ENCODE data around the gene DHRS13. TPM values are rescaled to one million over a fixed set of nuclear protein-coding genes. Genes with fewer than 3 reads are reported as not detected.
A peak's percentile ranks its signal among the peaks of the same experiment; 100 is the strongest.

DHRS13 gene
- total RNA-seq, 3 donors from 2014 or later: 20.7 to 24.5 (median 21.8) TPM

GRCh38 chr17:28874750-28875149 lies 28.1 kb downstream of the DHRS13 start:
- DNase-seq (no peak), ATAC-seq (no peak)
- no peaks in the 10 kb centered on the region for H3K27me3 Mint-ChIP-seq (ENCODE audit: low read depth)
- H3K4me3 Mint-ChIP-seq: no peak overlapping the region
- peaks cover 9% of the 10 kb centered on the region for H3K36me3 Mint-ChIP-seq (ENCODE audit: insufficient read depth)
- H3K4me1 Mint-ChIP-seq (ENCODE audit: low read depth): peaks cover 31% of the 10 kb centered on the region
- no peaks in the 10 kb centered on the region for H3K9me3 Mint-ChIP-seq

GRCh38 chr17:28873839-28874238 lies 29.0 kb downstream of the DHRS13 start:
- no peak for ATAC-seq
- Mint-ChIP-seq H3K9me3 (no peaks in the 10 kb centered on the region), H3K4me1 (ENCODE audit: low read depth) (peaks cover 31% of the 10 kb centered on the region), H3K27me3 (ENCODE audit: low read depth) (no peaks in the 10 kb centered on the region), H3K4me3 (no peak overlapping the region), H3K36me3 (ENCODE audit: insufficient read depth) (peaks cover 5% of the 10 kb centered on the region)
- no peak for DNase-seq

- H3K36me3 Mint-ChIP-seq (ENCODE audit: insufficient read depth): no peaks in the 10 kb centered on the region
Measured at GRCh38 chr17:28871056-28871579, 31.8 kb downstream of the DHRS13 start.

GRCh38 chr17:28867276-28867675 lies 35.6 kb downstream of the DHRS13 start:
- Mint-ChIP-seq H3K36me3 (ENCODE audit: insufficient read depth) (no peaks in the 10 kb centered on the region), H3K4me1 (ENCODE audit: low read depth) (peaks cover 12% of the 10 kb centered on the region), H3K9me3 (no peaks in the 10 kb centered on the region), H3K4me3 (no peak overlapping the region), H3K27me3 (ENCODE audit: low read depth) (no peaks in the 10 kb centered on the region)
- DNase-seq (no peak), ATAC-seq (no peak)

More at GRCh38 chr17:28871056-28871579, 31.8 kb downstream of the DHRS13 start:
- ATAC-seq (peak; percentile 69 to 76), DNase-seq (no peak)
- Mint-ChIP-seq H3K9me3 (no peaks in the 10 kb centered on the region), H3K27me3 (ENCODE audit: low read depth) (no peaks in the 10 kb centered on the region), H3K4me3 (no peak overlapping the region), H3K4me1 (ENCODE audit: low read depth) (peaks cover 21% of the 10 kb centered on the region)

GRCh38 chr17:28865946-28866752 lies 36.7 kb downstream of the DHRS13 start:
- no peaks in the 10 kb centered on the region for H3K27me3 Mint-ChIP-seq (ENCODE audit: low read depth)
- peak in 1 of 2 donors; percentile 38 for ATAC-seq

GRCh38 chr17:28864991-28865849 lies 37.7 kb downstream of the DHRS13 start:
- ATAC-seq (no peak), DNase-seq (no peak)
- peaks cover 7% of the 10 kb centered on the region for H3K36me3 Mint-ChIP-seq (ENCODE audit: insufficient read depth)
- H3K4me1 Mint-ChIP-seq (ENCODE audit: low read depth): no peaks in the 10 kb centered on the region
- H3K9me3 Mint-ChIP-seq: no peaks in the 10 kb centered on the region
- no peak overlapping the region for H3K4me3 Mint-ChIP-seq
- H3K27me3 Mint-ChIP-seq (ENCODE audit: low read depth): no peaks in the 10 kb centered on the region

More at GRCh38 chr17:28865946-28866752, 36.7 kb downstream of the DHRS13 start:
- Mint-ChIP-seq H3K36me3 (ENCODE audit: insufficient read depth) (peaks cover 2% of the 10 kb centered on the region), H3K4me3 (no peak overlapping the region), H3K4me1 (ENCODE audit: low read depth) (peaks cover 5% of the 10 kb centered on the region), H3K9me3 (no peaks in the 10 kb centered on the region)
- DNase-seq: no peak

GRCh38 chr17:28863953-28864352 lies 38.9 kb downstream of the DHRS13 start:
- ATAC-seq (no peak), DNase-seq (no peak)
- H3K27me3 Mint-ChIP-seq (ENCODE audit: low read depth): no peaks in the 10 kb centered on the region
- peaks cover 11% of the 10 kb centered on the region for H3K36me3 Mint-ChIP-seq (ENCODE audit: insufficient read depth)
- no peaks in the 10 kb centered on the region for H3K9me3 Mint-ChIP-seq
- H3K4me1 Mint-ChIP-seq (ENCODE audit: low read depth): no peaks in the 10 kb centered on the region
- no peak overlapping the region for H3K4me3 Mint-ChIP-seq

- Mint-ChIP-seq H3K4me1 (ENCODE audit: low read depth) (peaks cover 7% of the 10 kb centered on the region), H3K27me3 (ENCODE audit: low read depth) (no peaks in the 10 kb centered on the region), H3K36me3 (ENCODE audit: insufficient read depth) (peaks cover 18% of the 10 kb centered on the region), H3K4me3 (no peak overlapping the region), H3K9me3 (no peaks in the 10 kb centered on the region)
- DNase-seq: no peak
- no peak for ATAC-seq
Measured at GRCh38 chr17:28862561-28862960, 40.3 kb downstream of the DHRS13 start.

- no peaks in the 10 kb centered on the region for H3K9me3 Mint-ChIP-seq
- no peak for DNase-seq
- H3K4me3 Mint-ChIP-seq: no peak overlapping the region
- peaks cover 18% of the 10 kb centered on the region for H3K36me3 Mint-ChIP-seq (ENCODE audit: insufficient read depth)
- peaks cover 7% of the 10 kb centered on the region for H3K4me1 Mint-ChIP-seq (ENCODE audit: low read depth)
- no peaks in the 10 kb centered on the region for H3K27me3 Mint-ChIP-seq (ENCODE audit: low read depth)
- no peak for ATAC-seq
Measured at GRCh38 chr17:28861393-28862203, 41.3 kb downstream of the DHRS13 start.

GRCh38 chr17:28860363-28860808 lies 42.5 kb downstream of the DHRS13 start:
- ATAC-seq (no peak), DNase-seq (no peak)
- H3K27me3 Mint-ChIP-seq (ENCODE audit: low read depth): no peaks in the 10 kb centered on the region
- H3K4me3 Mint-ChIP-seq: no peak overlapping the region
- H3K36me3 Mint-ChIP-seq (ENCODE audit: insufficient read depth): peaks cover 22% of the 10 kb centered on the region
- H3K9me3 Mint-ChIP-seq: no peaks in the 10 kb centered on the region
- peaks cover 12% of the 10 kb centered on the region for H3K4me1 Mint-ChIP-seq (ENCODE audit: low read depth)

GRCh38 chr17:28858801-28859355 lies 44.0 kb downstream of the DHRS13 start:
- Mint-ChIP-seq H3K9me3 (no peaks in the 10 kb centered on the region), H3K27me3 (ENCODE audit: low read depth) (no peaks in the 10 kb centered on the region), H3K4me1 (ENCODE audit: low read depth) (peaks cover 22% of the 10 kb centered on the region), H3K4me3 (no peak overlapping the region), H3K36me3 (ENCODE audit: insufficient read depth) (peaks cover 22% of the 10 kb centered on the region)
- ATAC-seq (no peak), DNase-seq (no peak)

- peaks cover 24% of the 10 kb centered on the region for H3K4me1 Mint-ChIP-seq (ENCODE audit: low read depth)
- no peaks in the 10 kb centered on the region for H3K9me3 Mint-ChIP-seq
- ATAC-seq (no peak), DNase-seq (no peak)
- no peaks in the 10 kb centered on the region for H3K27me3 Mint-ChIP-seq (ENCODE audit: low read depth)
- peak overlapping the region; percentile 29 for H3K4me3 Mint-ChIP-seq
- peaks cover 22% of the 10 kb centered on the region for H3K36me3 Mint-ChIP-seq (ENCODE audit: insufficient read depth)
Measured at GRCh38 chr17:28857905-28858800, 44.7 kb downstream of the DHRS13 start.
